Measurements from ENCODE around the gene AFF3.
"Not testable (repeated sequence)": the region's sequence is repeated elsewhere in the genome, so short reads cannot be mapped to it uniquely, and the experiment has no call there.

AFF3 gene

DNA sequence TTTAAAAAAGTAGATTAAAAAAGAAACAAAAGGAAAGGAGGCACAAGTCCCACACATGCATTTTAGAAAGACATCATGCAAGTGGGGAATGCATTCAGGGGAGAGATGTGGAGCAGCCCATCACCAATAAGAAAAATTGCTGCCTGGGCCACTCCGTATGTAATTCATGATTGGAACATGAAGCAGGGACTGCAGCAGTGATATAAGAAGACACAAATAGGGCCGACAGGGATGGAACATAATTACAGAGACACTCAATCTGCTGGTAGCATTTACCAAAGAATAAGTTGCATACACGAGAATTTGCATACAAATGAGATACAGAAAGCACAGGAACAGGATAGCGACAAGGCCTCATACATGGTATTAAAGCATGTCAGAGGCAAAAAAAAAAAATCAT, 6.5 kb upstream of the AFF3 start:
- DNase-seq, result no peak

DNA sequence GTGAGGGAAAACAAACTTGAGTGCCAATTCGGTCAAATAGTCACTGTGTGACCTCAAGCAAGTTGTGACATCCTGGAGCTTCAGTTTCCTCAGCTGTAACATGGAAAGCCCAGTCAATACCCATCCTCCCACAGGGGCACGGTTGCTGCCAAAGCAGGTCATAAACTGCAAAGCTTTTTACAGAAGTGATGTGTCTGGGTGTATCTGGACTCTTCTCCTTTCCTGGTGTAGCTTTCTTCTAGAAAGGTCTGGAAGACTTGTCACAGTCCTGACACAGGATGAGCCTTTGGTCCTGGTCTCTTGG, 4.2 kb upstream of the AFF3 start:
- DNase-seq, result no peak

DNA sequence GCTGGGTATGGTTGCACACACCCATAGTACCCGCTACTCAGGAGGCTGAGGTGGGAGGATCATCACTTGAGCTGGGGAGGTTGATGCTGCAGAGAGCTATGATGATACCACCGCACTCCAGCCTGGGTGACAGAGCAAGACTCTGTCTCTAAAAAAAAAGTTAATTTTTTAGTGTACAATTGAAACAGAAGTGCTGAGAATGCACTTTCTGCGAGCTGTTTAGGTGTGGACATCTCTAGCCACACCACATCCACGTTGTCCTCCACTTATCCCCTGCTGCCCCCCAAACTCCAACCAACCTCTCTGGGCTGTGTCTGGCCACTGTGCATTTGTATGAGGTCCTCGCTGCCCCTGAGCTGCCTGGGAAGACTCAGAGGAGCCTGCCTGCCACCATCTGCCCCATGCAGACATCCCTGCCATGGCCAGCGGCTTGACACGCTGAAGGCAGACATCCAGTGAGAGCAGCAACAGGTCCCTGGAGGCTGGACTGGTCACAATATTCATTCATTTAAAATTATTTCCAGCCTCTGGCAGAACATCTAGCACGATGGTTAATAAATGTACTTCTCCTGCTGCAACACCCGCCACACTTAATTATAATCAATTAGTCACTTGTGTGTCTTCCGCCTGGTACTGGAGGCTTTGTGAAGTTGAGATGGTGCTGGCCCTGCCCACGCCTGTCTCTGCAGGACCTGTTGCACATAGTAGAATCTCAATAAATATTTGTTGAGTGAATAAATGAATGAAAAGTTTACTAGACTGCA, 3.7 kb upstream of the AFF3 start:
- no peak for DNase-seq

- no peak for DNase-seq
Observed at GRCh38 chr2:100143286-100143685, 896 bp upstream of the AFF3 start.

DNA sequence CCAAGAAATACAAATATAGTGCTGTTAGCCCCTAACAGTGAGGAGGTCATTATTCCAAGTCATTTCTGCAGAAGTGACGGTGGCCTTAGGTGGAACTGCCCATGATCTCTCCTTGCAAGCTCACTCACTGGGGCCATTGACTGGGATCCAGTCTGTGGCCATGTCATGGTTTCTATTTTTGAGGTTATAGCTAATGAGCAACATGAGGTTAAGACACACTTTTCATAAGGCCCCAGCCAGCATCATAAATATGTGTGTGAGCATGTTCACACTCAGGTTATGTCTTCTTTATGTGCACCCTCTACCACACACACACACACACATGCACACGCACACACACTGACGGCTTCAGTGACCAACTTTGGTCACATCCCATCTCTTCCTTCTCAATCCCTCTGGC, 484 bp downstream of the AFF3 start:
- no peak for DNase-seq

- DNase-seq, result no peak
Observed at GRCh38 chr2:100140582-100140981, 1.8 kb downstream of the AFF3 start.

- DNase-seq, result no peak
Observed at GRCh38 chr2:100137866-100138570, 4.4 kb downstream of the AFF3 start.

DNA sequence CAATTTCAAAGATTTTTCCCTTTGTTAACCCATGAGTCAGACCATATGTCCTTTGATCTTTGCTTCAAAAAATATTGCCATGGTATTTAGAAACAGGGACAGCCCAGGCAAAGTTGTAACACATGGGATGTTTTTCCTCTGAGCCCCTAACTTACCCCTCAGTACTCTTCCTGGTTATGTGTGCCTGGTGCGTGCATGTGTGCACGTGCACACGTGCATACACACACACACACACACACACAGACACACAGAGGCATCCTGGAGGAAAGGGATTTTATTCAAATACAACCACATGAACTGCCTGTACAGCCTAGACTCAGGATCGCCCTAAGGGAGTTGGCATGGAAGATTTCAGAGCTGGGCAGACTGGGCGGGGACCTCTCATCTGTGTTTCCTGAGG, 5.1 kb downstream of the AFF3 start:
- DNase-seq, result no peak

GRCh38 chr2:100136310-100136709, 6.1 kb downstream of the AFF3 start:
- DNase-seq, result no peak

DNA sequence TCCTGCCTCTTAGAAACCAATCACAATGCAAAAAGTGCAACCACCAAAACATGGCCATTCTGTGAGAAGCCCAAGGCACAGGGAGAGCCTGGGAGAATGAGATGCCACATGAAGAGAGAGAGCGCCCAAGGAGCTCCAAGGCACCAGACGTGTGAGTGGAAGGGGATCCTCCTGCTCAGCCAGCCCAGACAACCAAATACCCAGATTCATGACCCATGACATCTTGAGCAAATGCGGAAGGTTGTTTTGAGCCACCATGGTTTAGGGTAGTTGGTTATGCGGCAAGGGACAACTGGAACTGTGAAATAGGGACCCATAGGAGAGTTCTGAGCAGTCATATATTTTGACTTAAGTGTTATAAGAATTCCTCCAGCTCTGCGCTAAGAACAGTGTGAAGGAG, 7.0 kb downstream of the AFF3 start:
- no peak for DNase-seq

DNA sequence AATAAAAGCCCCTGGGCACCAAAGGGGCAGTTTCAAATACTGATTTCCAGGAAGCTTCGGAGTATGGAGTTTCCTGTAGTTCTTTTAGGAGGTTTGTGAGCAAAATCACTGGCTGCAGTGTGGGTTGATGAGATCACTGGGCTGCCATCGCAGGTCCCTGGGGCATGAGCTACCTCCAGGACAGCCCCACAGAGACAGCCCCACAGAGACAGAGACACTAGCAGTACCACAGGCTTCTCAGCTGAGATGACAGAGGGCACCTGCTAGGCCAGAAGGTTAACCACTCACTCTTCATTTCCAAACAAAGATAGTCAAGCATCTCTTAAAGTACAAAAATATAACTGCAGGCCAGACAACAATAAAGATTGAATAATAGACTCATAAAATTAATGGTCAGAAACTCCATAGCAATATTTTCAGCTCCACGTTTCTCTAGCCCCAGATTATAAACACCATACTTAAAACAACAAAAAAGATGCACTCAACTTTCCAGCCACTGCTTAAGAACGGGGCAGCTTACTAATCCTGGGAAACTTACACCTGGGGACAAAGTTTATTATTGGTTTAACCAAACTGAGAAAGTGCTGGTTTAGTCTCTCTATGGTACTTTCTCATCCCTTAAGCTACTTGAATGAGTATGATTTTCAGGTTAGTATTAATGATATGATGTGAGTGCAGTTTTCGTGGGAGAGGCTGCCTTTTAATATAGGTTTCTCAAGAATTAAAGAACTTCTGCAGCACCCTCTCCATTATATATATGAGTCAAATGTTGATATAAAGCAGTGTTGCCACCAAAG, 11.6 kb downstream of the AFF3 start:
- no peak for DNase-seq

- no peak for DNase-seq
Observed at GRCh38 chr2:100126897-100127401, 15.4 kb downstream of the AFF3 start.

DNA sequence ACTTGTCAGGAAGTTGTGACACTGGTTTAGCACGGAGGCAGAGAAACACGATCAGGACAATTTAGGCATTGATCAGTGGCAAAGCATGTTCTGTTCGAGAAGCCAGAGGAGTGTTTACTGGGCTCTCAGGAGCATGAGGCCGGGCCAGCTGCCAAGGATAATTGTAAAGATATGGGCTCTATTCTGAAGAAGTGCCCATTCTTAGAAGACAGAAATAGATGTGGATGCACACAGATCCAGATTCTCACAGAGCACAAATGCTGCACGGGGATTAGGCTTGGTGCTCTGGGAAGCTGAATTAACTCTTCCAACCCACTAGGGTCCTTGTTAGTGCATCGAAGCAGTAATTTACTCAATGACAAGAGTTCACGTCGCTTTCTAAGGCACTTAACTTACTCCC, 16.2 kb downstream of the AFF3 start:
- DNase-seq, result no peak

GRCh38 chr2:100125626-100126025, 16.8 kb downstream of the AFF3 start:
- DNase-seq, result no peak

- no peak for DNase-seq
Observed at GRCh38 chr2:100124761-100125160, 17.6 kb downstream of the AFF3 start.

GRCh38 chr2:100121124-100121718, 21.2 kb downstream of the AFF3 start:
- no peak for DNase-seq

GRCh38 chr2:100119235-100119634, 23.2 kb downstream of the AFF3 start:
- no peak for DNase-seq

GRCh38 chr2:100113990-100114433, 28.4 kb downstream of the AFF3 start:
- no peak for DNase-seq

- DNase-seq, result no peak
Observed at GRCh38 chr2:100110614-100111000, 31.8 kb downstream of the AFF3 start.

- DNase-seq, result no peak
Observed at GRCh38 chr2:100109986-100110613, 32.3 kb downstream of the AFF3 start.

- DNase-seq, result not testable (repeated sequence)
Observed at GRCh38 chr2:100108648-100109020, 33.8 kb downstream of the AFF3 start.

- DNase-seq, result no peak
Observed at GRCh38 chr2:100107906-100108647, 34.3 kb downstream of the AFF3 start.
